Fibroblast of gingiva (primary cell): ENCODE data around the gene FOXRED2.
"Not testable (repeated sequence)": the region's sequence is repeated elsewhere in the genome, so short reads cannot be mapped to it uniquely, and the experiment has no call there.

Experiments used
- DNase-seq: peaks from one replicate; pipeline ENCODE4 v3.0.0-alpha.2; 2011; ENCODE audit warnings: low read depth

Gene FOXRED2

DNA sequence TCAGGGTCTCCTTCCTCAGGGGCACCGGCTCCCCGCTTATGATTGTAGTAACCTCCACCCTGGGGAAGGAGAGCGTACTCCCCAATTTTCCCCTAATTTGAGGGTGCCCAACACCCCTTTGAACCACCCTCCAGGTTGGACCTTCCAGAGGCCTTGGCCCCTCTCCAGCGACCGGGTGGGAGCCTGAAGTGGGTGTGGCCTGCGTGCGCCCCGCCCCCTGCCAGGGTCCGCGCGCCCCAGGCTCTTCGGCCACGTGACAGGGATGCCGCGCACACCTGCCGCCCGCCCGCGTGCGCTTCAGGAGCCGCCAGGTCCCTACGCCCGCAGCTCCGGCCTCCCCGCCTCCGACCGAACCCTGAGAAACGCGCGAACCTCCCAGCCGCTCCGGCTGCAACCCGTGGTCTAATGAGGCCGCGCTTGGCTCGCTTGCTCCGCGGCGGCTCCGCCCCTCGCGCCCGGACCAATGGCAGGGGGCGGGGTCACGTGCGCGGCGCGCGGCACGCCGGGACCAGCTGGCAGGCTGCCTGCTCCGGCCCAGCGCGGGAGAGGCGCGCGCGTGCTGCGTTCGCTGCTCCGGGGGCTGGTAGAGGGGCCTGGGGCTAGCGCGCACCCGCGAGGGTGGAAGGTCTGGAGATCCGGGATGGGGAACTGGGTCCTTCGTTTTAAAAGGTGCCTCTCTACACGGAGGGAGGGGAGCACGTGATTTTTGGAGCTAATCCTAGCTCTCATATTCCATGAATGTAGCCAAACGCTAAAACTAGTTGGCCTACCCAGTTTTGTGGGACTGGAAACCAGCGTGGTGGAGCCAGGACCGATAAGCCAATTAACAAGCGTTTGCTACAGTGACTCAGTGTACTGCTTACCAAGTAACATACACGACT lies at the start of gene FOXRED2:
TSS of gene FOXRED2 (minus strand) at position 404 of the 881 bp plus-strand sequence. CDS start 618 bp downstream, outside the sequence.
- DNase-seq = peak; percentile 74

DNA sequence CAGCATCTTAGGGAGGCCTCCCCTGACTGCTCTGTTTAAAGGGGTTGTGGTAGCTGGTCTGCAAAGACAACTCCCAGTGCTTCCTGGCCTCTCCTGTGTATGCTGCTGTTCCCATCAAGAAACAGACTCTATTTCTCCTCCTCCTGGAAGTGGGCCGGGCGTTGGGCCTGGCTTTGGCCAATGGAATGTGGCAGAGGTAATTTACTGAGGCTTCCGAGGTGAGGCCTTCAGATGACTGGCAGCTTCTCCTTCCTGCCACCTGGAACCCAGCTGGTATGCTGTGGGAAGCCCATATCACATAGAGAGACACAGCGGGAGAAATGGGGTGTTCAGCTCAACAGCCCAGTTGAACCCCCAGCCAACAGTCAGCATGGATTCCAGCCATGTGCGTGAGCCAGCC lies 47.3 kb upstream of the FOXRED2 start:
- no peak for DNase-seq

DNA sequence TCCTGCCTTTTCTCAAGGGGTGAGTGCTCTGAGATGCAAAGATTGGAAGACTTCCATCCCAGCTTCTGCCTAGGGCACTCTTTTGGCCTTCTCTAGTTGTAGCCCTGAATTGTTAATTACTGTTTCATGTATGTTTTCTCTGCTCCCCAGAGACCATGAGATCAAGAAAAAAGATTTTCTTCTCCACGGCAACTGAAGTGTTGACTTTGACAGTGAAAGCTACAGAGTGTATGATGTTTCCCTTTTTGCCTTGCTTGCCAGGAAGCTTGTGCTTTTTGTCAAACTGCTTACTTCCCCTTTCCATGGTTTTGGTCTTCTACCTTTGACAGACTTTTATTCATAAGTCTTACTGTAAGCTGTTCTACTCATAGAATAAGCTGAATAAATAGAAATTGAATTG lies 45.4 kb upstream of the FOXRED2 start:
- no peak for DNase-seq

DNA sequence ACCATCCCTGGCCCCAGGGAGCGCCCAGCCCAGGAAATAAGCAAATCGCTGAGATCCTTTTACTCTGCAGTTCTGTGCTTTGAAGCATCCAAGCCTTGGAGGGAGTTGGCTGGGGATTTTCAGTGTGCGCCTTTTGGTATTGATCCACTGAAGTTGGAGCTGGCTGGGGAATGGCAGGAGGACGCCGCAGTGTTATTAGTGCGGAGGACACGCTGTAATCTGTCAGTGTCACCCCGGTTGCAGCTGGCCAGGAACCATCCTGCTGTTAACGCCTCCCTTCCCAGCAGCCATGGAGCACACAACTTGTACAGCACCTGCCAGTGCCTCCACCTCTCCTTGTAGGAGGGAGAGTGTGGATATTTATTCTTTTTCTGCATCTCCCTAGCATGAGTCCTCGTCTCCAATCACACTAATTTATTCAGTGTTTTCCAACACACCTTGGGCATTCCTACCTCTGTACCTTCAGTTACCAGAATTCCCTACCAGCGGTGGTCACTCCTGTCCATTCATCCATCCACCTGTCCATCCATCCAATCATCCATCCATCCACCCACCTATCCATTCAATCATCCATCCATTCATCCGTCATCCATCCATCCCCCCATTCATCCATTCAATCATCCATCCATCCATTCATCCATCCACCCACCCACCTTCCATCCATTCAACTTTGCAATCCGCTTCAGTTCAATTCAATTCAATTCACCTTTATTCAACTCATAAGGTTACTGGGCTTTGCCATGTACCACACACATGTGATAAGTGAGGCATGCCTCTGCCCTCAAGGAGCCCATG lies 44.1 kb upstream of the FOXRED2 start:
- DNase-seq = no peak

DNA sequence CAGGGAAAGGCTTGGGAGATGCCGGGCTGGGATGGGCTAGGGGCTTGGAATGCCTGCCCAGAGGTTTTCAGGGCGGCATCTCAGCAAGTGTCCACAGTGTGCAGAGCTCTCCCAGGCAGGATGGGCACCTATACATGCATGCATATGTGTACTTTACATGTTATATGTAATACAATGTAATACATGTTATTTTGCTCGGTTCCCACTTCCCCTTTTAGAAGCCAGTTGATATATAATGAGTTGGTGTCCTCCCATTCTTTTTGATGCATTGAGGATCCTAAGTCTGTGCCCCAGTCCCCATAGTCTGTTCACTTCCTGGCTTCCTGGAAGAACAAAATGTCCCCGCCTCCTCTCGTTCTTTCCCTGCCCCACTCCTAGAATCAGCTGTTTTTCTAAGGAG lies 42.2 kb upstream of the FOXRED2 start:
- DNase-seq = no peak

DNA sequence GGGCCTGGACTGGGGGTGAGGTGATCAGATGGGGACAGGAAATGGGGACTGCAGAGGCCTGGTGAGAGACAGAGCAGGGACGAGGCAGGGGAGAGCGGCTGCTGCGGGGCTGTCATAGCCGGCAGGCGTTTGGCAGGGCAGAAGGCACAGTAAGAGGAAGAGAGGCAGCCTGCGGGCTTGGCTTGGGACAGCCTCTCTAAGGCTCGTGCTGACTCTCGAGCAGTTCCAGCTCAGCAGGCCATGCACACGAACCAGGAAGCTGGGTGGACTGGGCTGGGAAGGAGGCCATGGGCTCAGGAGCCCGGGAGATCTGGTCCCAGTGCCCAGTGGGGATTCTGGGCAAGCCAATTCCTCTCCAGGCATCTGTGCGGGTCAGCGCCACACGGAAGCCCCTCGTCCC lies 41.8 kb upstream of the FOXRED2 start:
- DNase-seq = no peak

DNA sequence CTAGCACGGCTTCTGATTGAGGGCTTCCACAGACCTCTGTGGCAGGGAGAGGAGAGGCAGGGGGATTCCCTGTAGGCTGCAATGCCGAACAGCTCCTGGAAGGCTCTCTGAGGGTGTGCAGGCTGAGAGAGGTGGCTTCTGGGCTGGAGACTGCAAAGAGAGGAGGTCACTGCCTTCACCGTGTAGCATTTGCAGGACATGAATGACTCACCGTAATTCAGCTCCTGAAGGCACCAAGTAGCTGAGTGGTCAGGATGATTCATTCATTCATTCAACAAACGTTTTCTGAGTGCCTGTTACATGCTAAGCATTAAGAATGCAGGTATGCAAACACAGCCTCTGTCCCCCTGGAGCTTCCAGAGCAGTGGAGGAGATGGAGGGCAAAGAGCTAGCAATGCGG lies 40.1 kb upstream of the FOXRED2 start:
- DNase-seq = peak; percentile 18

DNA sequence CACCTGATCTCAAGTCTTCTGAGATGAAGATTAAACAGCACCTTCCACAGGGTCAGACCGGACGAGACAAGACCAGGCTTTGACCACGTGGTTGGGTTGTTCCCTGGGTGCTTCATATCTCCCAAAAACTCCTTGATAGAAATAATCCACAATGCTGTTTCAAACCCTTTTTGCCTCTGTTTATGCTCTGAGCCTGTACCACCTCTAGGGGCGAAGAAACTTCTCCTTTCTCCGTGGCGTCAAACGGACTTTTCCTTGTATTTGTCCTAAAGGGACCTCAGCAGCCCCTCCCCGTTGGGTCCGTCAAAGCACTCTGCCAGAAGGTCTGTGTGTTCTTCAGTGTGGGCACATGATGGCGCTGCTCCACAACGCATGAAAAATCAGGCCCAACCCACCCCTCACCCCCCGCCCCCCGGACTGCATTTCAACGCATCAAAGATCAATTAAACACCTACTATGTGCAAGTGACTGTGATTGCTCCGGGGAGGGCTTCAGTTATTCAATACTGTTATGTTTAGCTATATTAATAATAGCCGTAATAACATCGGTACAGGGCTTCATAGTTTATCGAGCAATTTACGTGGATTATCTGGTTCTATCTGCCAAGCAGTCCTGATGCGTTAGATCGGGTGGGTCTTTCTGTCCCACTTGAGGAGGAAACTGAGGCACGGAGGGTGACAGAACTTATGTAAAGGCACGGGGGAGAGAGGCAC lies 39.4 kb upstream of the FOXRED2 start:
- DNase-seq = peak; percentile 35

DNA sequence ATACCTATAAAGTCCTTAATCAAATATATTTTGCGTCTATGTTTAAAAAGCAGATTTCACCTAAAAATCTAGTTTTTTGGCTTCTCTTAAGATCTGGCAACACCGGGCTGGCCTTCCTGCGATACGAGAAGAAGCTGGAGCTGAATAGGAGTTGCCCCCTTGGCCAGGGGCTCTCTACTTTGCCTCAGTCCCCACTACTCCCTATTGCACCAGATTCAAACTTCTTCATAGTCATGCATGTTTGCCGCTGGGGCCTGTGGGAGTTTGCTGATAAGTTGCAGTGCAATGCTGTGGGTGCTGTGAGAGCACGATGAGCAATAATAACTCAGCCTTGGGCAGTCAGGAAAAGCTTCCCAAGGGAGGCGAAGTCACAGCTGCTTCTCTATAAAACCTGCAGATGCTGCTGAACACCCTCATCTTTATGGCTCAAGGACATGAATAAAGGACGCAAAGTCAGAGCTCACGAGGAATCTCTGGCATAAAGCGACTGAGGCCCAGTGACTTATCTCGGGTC lies 37.3 kb upstream of the FOXRED2 start:
- DNase-seq = no peak

DNA sequence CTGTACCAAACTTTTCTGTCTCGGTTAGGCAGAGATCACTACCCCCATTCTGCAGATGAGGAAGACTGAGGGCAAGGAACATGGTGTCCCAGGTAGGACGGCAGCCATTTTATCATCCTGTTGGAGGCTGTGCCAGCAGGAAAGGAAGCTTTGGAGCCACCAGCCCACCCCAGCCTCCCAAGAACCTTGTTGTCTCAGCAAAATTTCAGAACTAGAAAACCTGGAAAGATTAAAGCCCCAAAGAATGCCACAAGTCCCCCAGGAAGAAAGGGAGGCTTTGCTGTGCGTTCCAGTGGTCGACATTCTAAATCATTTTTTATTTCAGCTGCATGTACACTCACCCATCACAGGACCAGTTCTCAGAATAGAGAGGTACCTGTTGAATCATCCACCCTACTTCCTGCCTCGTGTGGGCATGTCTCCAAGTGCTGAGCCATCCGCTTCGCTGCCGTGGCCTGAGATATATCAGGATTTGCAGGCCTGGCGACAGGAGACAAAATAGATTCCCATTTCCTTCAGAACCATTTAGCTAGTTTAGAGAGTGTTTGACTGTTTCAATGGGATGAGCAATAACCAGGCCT lies 35.1 kb upstream of the FOXRED2 start:
- no peak for DNase-seq

DNA sequence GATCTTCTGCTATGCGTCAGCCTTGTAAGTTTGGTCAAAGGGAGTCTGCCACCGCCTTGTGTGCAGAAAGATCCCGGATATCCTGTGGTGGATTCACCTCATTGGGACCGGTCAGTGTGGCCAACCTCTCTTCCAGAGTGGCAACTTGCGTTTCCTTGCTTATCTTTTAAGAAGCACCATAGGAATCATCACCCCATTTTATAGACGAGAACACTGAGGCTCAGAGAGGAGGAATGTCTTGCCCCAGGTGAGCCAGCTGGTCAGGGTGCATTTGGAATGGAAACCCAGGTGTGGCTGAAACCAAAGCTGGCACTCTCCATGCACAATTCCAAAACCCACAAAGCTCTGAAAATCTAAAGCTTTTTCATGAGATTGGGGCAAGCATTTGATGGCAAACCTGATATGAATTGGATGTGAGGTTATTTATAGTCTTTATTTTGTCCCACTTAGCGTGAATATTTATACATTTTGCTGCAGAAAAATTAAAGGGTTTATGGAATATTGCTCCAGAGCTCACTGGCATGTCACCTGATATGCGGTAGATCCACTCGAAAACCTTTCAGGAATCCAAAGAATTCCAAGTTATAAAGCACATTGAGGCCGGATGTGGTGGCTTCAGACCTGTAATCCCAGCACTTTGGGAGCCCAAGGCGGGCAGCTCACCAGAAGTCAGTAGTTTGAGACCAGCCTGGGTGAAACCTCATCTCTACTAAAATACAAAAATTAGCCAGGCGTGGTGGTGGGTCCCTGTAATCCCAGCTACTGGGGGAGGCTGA lies 34.2 kb upstream of the FOXRED2 start:
- DNase-seq = no peak

DNA sequence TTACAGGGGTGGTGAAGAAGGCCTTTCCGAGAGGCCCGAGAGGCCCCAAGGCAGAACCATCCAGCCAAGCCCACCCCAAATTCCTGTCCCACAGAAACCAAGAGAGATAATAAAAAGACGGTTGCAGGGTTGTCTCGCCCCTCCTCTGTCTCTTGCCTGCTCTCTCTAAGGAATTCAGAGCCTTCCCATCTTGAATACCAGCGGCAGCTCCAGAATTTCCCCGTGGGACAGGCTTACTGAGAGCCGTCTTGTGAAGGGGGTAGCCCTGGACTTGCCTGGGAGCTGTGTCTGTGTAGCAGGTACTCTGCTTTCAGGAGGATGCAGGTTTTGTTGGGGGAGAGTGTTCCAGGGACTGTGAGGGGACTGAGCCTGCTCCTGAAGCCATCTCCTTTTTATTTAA lies 31.7 kb upstream of the FOXRED2 start:
- DNase-seq = no peak

DNA sequence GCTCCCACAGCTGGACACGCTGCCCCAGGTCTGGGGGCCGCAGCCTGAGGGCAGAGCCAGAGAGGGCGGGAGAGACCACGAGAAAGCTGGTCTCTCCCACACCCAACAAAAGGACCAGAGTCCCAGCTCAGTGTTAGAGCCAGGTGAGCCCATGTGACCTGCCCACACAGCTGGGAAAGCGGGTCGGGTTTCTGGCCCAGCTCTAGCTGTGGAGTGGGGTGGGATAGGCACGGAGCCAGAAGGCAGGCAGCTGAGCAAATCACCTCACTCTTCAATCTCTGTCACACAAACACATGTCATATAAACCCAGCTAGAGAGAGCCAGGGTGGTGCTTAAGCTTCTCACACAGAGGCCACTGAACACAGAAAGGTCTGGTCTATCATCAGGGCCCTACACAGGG lies 29.9 kb upstream of the FOXRED2 start:
- DNase-seq = no peak

DNA sequence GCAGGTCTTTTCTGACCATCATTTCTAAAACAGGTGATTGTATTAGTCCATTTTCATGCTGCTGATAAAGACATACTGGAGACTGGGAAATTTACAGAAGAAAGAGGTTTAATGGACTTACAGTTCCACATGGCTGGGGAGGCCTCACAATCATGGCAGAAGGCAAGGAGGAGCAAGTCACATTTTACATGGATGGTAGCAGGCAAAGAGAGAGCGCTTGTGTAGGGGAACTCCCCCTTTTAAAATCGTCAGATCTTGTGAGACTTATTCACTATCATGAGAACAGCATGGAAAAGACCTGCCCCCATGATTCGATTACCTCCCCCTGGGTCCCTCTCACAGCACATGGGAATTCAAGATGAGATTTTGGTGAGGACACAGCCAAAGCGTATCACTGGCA lies 26.5 kb upstream of the FOXRED2 start:
- DNase-seq = not testable (repeated sequence)

DNA sequence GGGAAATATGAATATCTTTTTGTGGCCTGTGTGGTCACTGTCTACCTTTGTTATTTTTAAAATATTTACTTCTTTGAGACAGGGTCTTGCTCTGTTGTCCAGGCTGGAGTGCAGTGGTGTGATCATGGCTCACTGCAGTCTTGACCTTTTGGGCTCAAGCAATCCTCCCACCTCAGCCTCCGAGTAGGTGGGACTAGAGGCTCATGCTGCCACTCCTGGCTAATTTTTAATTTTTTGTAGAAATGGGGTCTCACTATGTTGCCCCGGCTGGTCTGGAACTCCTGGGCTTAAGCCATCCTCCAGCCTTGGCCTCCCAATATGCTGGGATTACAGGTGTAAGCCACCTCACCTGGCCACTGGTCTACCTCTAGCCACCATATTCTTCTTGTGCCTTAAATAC lies 25.6 kb upstream of the FOXRED2 start:
- no peak for DNase-seq

DNA sequence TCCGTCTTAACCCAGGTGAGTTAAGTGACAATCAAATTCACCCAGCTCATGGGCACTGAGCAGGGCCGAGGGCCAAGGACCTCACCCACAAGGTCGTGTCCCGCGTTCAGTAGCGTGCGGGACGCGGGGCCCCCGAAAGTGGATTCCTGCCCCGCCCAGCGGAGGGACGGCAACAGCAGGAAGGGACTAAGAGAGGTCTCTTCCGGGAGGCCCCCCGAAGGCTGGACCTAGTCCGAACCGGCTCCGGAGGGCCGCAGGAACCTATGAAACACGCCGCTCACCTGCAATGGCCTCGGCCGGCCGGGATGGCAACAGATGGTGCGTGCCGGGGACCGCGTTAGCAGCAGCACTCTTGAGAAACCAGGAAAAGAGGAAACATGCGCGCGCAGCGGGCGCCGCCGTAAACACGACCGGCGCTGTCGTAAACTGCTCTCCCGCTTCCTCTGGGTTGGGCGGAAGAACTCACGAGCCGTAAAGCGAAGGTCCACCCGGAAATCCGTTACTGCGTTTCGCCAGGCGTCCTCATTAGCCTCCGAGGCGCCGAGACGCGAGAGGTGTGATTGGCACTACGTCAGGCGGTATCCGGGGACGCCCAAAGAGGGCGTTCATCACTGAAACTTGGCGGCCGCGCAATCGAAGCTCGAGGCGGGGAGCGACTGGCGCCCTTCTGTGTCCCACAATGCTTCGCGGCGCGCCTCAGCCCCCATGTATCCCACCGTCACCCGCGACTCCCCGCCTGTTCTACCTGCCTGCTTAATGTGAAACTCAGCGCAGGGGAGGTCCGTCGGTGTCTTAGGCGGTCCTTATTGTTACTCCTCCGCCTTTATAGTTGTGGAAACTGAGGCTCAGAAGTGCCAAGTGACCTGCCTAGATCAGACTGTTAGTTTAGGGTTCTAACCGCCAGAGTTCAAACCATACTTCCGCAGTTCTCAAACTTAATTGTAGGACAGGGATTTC lies 22.2 kb upstream of the FOXRED2 start, which contains the start of gene EIF3D:
TSS of gene EIF3D (minus strand) at position 372 of the 957 bp plus-strand sequence. CDS start 3,045 bp downstream, outside the sequence.
- DNase-seq = peak; percentile 100

DNA sequence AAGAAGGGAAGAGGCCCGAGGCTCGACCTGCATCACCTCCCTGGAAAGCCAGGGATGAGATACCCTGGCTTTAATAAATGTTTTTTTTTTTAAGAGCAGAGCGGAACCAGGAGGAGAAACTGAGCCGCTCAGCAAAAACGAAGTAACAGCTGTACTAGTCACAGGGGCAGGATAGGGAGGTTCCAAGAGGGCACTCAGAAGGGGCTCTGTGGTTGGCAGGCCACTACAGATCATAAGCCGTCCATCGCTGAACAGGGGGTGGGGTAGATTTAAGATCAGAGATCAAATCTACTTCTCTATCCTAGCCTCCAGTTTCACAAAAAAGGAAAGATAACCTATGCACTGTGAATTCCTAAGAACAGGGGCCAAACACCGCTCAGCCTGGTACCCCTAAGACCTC lies 21.5 kb upstream of the FOXRED2 start:
- DNase-seq = no peak

DNA sequence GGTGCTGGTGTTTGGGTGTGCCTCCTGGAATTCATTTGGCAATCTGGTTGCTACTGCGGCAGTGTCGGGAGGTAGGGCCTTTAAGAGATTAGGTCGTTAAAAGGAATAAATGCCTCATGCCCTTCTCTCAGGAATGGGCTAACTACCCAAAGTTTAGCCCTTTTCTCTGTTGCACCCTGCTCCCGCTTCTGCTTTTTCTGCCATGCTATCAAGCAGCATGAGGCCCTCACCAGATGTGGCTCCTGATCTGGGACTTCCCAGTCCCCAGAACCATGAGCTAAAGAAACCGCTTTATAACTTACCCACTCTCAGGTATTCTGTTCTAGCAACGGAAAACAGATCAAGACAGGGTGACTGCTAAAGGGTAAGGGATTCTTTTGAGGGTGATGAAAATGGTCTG lies 15.8 kb upstream of the FOXRED2 start:
- no peak for DNase-seq

DNA sequence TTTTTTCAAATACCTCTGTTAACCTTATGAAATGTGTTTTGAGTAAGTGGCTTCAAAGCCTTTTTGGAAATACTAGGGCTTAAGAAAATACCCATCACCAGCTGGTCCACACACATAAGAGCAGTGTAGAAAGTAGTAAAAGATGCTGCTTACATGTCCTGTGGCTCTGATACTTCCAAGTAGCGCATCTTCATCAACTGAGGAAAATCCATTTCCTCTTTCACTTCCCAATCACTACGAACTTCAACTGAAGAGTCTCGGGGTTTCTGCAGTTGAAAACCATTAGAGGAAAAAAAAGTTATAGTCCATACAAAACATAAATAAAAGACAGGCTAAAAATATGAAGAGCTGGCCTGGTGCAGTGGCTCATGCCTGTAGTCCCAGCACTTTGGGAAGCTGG lies 13.6 kb upstream of the FOXRED2 start:
- no peak for DNase-seq

DNA sequence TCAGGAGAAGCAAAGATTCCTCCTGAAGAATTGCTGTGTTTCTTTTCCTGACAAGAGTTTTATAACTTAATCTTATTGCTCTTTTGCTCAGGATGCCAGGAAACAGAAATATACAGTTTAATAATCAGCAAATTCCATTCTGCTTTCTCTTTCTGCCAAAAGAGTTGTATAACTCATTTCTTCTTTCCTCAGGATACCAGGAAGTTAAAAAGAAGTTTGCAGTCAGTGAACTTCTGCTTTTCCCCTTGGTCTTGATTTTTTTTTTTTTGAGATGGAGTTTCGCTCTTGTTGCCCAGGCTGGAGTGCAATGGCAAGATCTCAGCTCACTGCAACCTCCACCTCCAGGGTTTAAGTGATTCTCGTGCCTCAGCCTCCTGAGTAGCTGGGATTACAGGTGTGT lies 13.1 kb upstream of the FOXRED2 start:
- DNase-seq = not testable (repeated sequence)
